Activated CD4-positive, CD25-positive, alpha-beta regulatory T cell (primary cell): Measurements from ENCODE around the gene SEC31A.

Source experiments
- DNase-seq, 4 experiments: peaks; one replicate each; lab custom pipeline; 2025; lab: John Stamatoyannopoulos, UW

Gene SEC31A

DNA sequence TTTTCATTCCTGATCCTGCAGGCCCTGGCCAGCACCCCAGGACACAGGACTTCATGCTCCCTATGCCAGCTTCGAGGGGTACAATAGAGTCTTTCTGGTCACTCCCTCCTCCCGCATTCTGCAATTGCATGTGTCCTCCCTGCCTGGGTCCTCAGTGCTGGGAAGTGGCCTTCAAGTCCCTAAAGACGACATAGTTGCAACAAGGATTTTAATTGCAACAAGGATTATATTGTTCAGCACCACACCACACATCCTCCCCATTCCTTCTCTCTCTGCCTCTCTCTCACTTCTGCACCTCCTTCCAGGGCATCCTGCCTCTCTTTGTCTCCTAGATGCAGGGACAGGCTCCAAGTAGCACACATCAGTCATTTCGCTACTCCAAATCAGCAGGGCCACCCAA lies 117.9 kb downstream of the SEC31A start:
- no peak for DNase-seq

- DNase-seq, result no peak
Measured at GRCh38 chr4:82770607-82771006, 120.3 kb downstream of the SEC31A start.
